AG04449 (cell line): ENCODE data around the gene PCBP1.
A peak's percentile ranks its signal among the peaks of the same experiment; 100 is the strongest.

Source experiments
- CTCF ChIA-PET: fragments of 350-600 bp; formaldehyde crosslinking; extraction: SDS; loops from one replicate; lab custom pipeline; 2021; ENCODE audit warnings: antibody characterized with exemption; lab: Yijun Ruan, JAX
- POLR2A ChIA-PET: fragments of 400-600, 350-600 bp; formaldehyde crosslinking; extraction: SDS; loops from one replicate; lab custom pipeline; 2020; ENCODE audit warnings: antibody characterized with exemption, inconsistent platforms; lab: Yijun Ruan, JAX
- DNase-seq: peaks from one replicate; pipeline ENCODE4 v3.0.0-alpha.2; 2010; ENCODE audit warnings: low read depth, low spot score
- H3K4me3 ChIP-seq: 2 replicates; pipeline ENCODE4 v1.5.1; 2011; ENCODE audit warnings: low read depth, mild to moderate bottlenecking, control low read depth, low read length
- CTCF ChIP-seq: IDR thresholded peaks from one replicate; pipeline ENCODE4 v1.5.1; 2011; ENCODE audit warnings: mild to moderate bottlenecking, moderate library complexity, low read length, control low read depth, inconsistent platforms; ENCODE audit not compliant: insufficient read depth; ENCODE audit errors: missing control alignments

PCBP1 gene

GRCh38 chr2:70070542-70071268 lies 16.6 kb upstream of the PCBP1 start:
- DNase-seq: peak; percentile 70
- TF ChIP-seq CTCF: peak; percentile 79
- POLR2A ChIA-PET: interaction anchor here (0.7 to 2.2 kb wide), 4 partner anchors 18 to 157 kb away, joined by 4 to 16 read pairs (median 4); partner anchors contain the start of genes C2orf42 and MXD1
- H3K4me3 ChIP-seq: no peak overlapping the region
- CTCF ChIA-PET: interaction anchor here (0.6 to 8.9 kb wide), 39 partner anchors 8 to 346 kb away, joined by 3 to 146 read pairs (median 4); partner anchors contain the start of genes C2orf42 and MXD1

- no peak overlapping the region for H3K4me3 ChIP-seq
- ChIA-PET CTCF (interaction anchor here (0.7 to 8.9 kb wide), 8 partner anchors 9 to 160 kb away, joined by 3 to 146 read pairs (median 5); partner anchors contain the start of gene MXD1), POLR2A (no interaction called here)
- TF ChIP-seq CTCF: no peak
- DNase-seq: no peak
Measured at GRCh38 chr2:70073493-70073892, 13.8 kb upstream of the PCBP1 start.

GRCh38 chr2:70078384-70078783 lies 8.9 kb upstream of the PCBP1 start:
- ChIA-PET CTCF (interaction anchor here (0.7 to 2.3 kb wide), 3 partner anchors 130 to 353 kb away, joined by 3 to 8 read pairs (median 3); no protein-coding TSS in a partner anchor), POLR2A (no interaction called here)
- no peak for TF ChIP-seq CTCF
- DNase-seq: no peak
- no peak overlapping the region for H3K4me3 ChIP-seq

GRCh38 chr2:70080610-70081200 lies 6.6 kb upstream of the PCBP1 start:
- no peak for TF ChIP-seq CTCF
- CTCF ChIA-PET: interaction anchor here (1.2 to 1.4 kb wide), 2 partner anchors 10 to 11 kb away, joined by 3 to 6 read pairs; no protein-coding TSS in a partner anchor
- POLR2A ChIA-PET: no interaction called here
- DNase-seq: no peak
- H3K4me3 ChIP-seq: no peak overlapping the region

- CTCF ChIA-PET: interaction anchor here (1.2 to 1.4 kb wide), 2 partner anchors 10 to 11 kb away, joined by 3 to 6 read pairs; no protein-coding TSS in a partner anchor
- TF ChIP-seq CTCF: no peak
- no peak overlapping the region for H3K4me3 ChIP-seq
- POLR2A ChIA-PET: no interaction called here
- DNase-seq: no peak
Measured at GRCh38 chr2:70081221-70081620, 6.1 kb upstream of the PCBP1 start.
